Hematopoietic multipotent progenitor cell treated with erythropoietin and hydrocortisone succinate and interleukin-3 and kit ligand, for 15 days (in vitro differentiated cells): ENCODE measurements around the gene ACTL6B.

Source experiments
- DNase-seq: peaks from one replicate; pipeline ENCODE4 v3.0.0-alpha.2; 2015; ENCODE audit warnings: low spot score

The ACTL6B gene

GRCh38 chr7:100599911-100600729, 56.1 kb downstream of the ACTL6B start:
- no peak for DNase-seq

GRCh38 chr7:100598425-100598824, 57.8 kb downstream of the ACTL6B start:
- no peak for DNase-seq

- no peak for DNase-seq
Observed at GRCh38 chr7:100595188-100595587, 61.1 kb downstream of the ACTL6B start.
